NB4 (cell line): ENCODE results near the gene MB.

Experiments used
- DNase-seq: peaks from one replicate; pipeline ENCODE4 v3.0.0; 2010; ENCODE audit warnings: low read depth
- H3K4me3 ChIP-seq: one replicate; pipeline ENCODE4 v1.5.1; 2011; ENCODE audit warnings: mild to moderate bottlenecking, low read depth, low read length, moderate library complexity
- CTCF ChIP-seq: IDR thresholded peaks from one replicate; pipeline ENCODE4 v1.5.1; 2012; ENCODE audit warnings: low read depth, low read length
- MAX ChIP-seq: IDR thresholded peaks from 2 replicates; pipeline ENCODE4 v1.6.1; 2011; ENCODE audit warnings: low read depth, low read length
- MYC ChIP-seq: IDR thresholded peaks from 2 replicates; pipeline ENCODE4 v1.6.1; 2011; ENCODE audit warnings: low read depth, low read length
- POLR2A ChIP-seq: IDR thresholded peaks from 2 replicates; pipeline ENCODE4 v1.6.1; 2011; ENCODE audit warnings: mild to moderate bottlenecking; ENCODE audit not compliant: insufficient read length; ENCODE audit errors: extremely low read depth

MB gene

GRCh38 chr22:35561796-35562526 is 55.2 kb downstream of the MB start:
- TF ChIP-seq MAX, result peak; percentile 71
- peak; percentile 54 for TF ChIP-seq MYC
- no peak for TF ChIP-seq POLR2A
- TF ChIP-seq CTCF, result no peak
- H3K4me3 ChIP-seq, result no peak overlapping the region
- peak; percentile 88 for DNase-seq

- no peak for DNase-seq
- H3K4me3 ChIP-seq, result no peak overlapping the region
- TF ChIP-seq MAX (no peak), POLR2A (no peak), CTCF (no peak), MYC (no peak)
Observed at GRCh38 chr22:35560824-35561223, 56.3 kb downstream of the MB start.

GRCh38 chr22:35560366-35560765 is 56.8 kb downstream of the MB start:
- no peak for TF ChIP-seq MYC
- TF ChIP-seq CTCF, result no peak
- TF ChIP-seq MAX, result no peak
- no peak for TF ChIP-seq POLR2A
- no peak for DNase-seq
- H3K4me3 ChIP-seq, result no peak overlapping the region

GRCh38 chr22:35559354-35560005 is 57.6 kb downstream of the MB start:
- no peak overlapping the region for H3K4me3 ChIP-seq
- TF ChIP-seq POLR2A, result no peak
- TF ChIP-seq MYC, result no peak
- no peak for TF ChIP-seq MAX
- no peak for TF ChIP-seq CTCF
- no peak for DNase-seq

- no peak overlapping the region for H3K4me3 ChIP-seq
- TF ChIP-seq MYC (no peak), POLR2A (no peak), CTCF (no peak), MAX (no peak)
- no peak for DNase-seq
Observed at GRCh38 chr22:35558719-35559118, 58.4 kb downstream of the MB start.
